PC-3 (cell line): ENCODE measurements around the gene ZNF530. TPM values are rescaled to one million over a fixed set of nuclear protein-coding genes. Genes with fewer than 3 reads are reported as not detected.

Experiments
- ATAC-seq: fragments of 200-7000 bp; cut with Tn5 transposase; 2 replicates; pipeline ENCODE4 v1.9.1; 2020; ENCODE audit warnings: mild to moderate bottlenecking, moderate library complexity
- BruUV-seq: library from RNA; stranded (reverse); fragments of 400-500 nt; replicated peaks from 2 replicates; lab custom pipeline; 2021; lab: Mats Ljungman, UMichigan
- CTCF ChIA-PET: fragments of 300-600 bp; sonication (Branson Sonifier 250); formaldehyde crosslinking; loops from one replicate; lab custom pipeline; 2022; ENCODE audit warnings: antibody characterized with exemption; lab: Charles Lee
- POLR2A ChIA-PET: fragments of 300-600 bp; sonication (Branson Sonifier 250); formaldehyde crosslinking; loops from one replicate; lab custom pipeline; 2022; ENCODE audit warnings: antibody characterized with exemption; ENCODE audit not compliant: unreplicated experiment; lab: Charles Lee
- DNase-seq: peaks from one replicate; pipeline ENCODE4 v3.0.0-alpha.2; 2015
- H2AFZ ChIP-seq: fragments of 300-600 bp; sonication (generic); 2 replicates; pipeline ENCODE4 v1.6.0; 2016; ENCODE audit warnings: antibody characterized with exemption, low read length
- H3F3A ChIP-seq: fragments of 300-600 bp; sonication (generic); one replicate; pipeline ENCODE4 v1.6.0; 2017; ENCODE audit warnings: antibody characterized with exemption, low read length, control low read depth, mild to moderate bottlenecking; ENCODE audit not compliant: unreplicated experiment
- H3K27ac ChIP-seq: fragments of 300-600 bp; sonication (generic); 2 replicates; pipeline ENCODE4 v1.5.1; 2016; ENCODE audit warnings: mild to moderate bottlenecking, low read length
- H3K27me3 ChIP-seq: fragments of 300-600 bp; sonication (generic); 2 replicates; pipeline ENCODE4 v1.6.1; 2016; ENCODE audit warnings: low read length, mixed read lengths
- H3K36me3 ChIP-seq: fragments of 300-600 bp; sonication (generic); 2 replicates; pipeline ENCODE4 v1.6.1; 2016; ENCODE audit warnings: low read depth, mixed run types, low read length, mixed read lengths
- H3K4me1 ChIP-seq: fragments of 300-600 bp; sonication (generic); 2 replicates; pipeline ENCODE4 v1.5.1; 2016; ENCODE audit warnings: low read length; ENCODE audit not compliant: insufficient read depth
- H3K4me2 ChIP-seq: fragments of 300-600 bp; sonication (generic); 2 replicates; pipeline ENCODE4 v1.6.0; 2016; ENCODE audit warnings: low read length
- H3K4me3 ChIP-seq: fragments of 300-600 bp; sonication (generic); 2 replicates; pipeline ENCODE4 v1.5.1; 2016; ENCODE audit warnings: mild to moderate bottlenecking, low read length, mixed read lengths
- H3K79me2 ChIP-seq: fragments of 300-600 bp; sonication (generic); 2 replicates; pipeline ENCODE4 v1.6.1; 2017; ENCODE audit warnings: low read length, mixed read lengths
- H3K9ac ChIP-seq: fragments of 300-600 bp; sonication (generic); 2 replicates; pipeline ENCODE4 v1.6.0; 2016; ENCODE audit warnings: mild to moderate bottlenecking, low read length
- H3K9me2 ChIP-seq: fragments of 300-600 bp; sonication (generic); replicated peaks from 2 replicates; pipeline ENCODE4 v1.6.1; 2016; ENCODE audit warnings: mixed run types, low read length, mixed read lengths
- H3K9me3 ChIP-seq: fragments of 300-600 bp; sonication (generic); 2 replicates; pipeline ENCODE4 v1.6.1; 2016; ENCODE audit warnings: low read length, mixed read lengths
- H4K20me1 ChIP-seq: fragments of 300-600 bp; sonication (generic); 2 replicates; pipeline ENCODE4 v1.6.1; 2016; ENCODE audit warnings: low read length, mixed read lengths
- EZH2 ChIP-seq: fragments of 300-600 bp; sonication (generic); IDR thresholded peaks from one replicate; pipeline ENCODE4 v1.6.1; 2017; ENCODE audit warnings: antibody characterized with exemption, mild to moderate bottlenecking, low read length; ENCODE audit not compliant: unreplicated experiment
- EZH2phosphoT487 ChIP-seq: fragments of 300-600 bp; sonication (generic); IDR thresholded peaks from 2 replicates; pipeline ENCODE4 v1.6.1; 2018; ENCODE audit warnings: mild to moderate bottlenecking, antibody characterized with exemption, low read length, borderline replicate concordance
- intact Hi-C: fragments of 100-400 bp; cut with micrococcal nuclease; formaldehyde crosslinking; loops from 2 replicates; pipeline ENCODE4 v1.9.0; 2023
- total RNA-seq: library from RNA; depleted of rRNA; stranded (reverse); fragments of >200 nt; gene quantifications from 2 replicates; pipeline ENCODE4 v1.2.3, GENCODE V29; 2014
- TF ChIP-seq, protein P1 (sequence below): fragments of 300-600 bp; sonication (generic); conservative IDR thresholded peaks from 2 replicates; pipeline ENCODE4 v1.5.1; 2017; ENCODE audit warnings: antibody characterized with exemption, low read depth, mild to moderate bottlenecking, low read length

The ZNF530 gene
- total RNA-seq, 1 experiment from 2014 or later, result 15.0 TPM

DNA sequence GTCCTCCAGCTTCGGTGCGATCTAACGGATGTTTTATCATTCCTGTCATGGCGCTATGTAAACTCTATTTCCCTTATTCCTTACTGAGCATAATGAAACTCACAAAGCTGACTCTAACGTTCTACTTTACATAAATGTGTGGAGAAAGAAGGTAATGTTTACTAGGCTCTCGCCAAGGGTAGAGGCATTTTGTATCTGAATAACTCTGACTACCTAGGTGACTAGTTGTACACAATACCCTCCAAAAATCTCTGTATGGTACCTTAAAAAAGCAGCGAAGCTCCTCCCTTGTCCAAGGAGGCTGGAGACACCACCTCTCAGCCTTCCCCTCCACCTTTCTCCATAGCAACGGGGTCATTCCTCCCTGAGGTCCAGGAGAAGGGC, 316 bp upstream of the ZNF530 start:
- TF ChIP-seq, protein P1, sequence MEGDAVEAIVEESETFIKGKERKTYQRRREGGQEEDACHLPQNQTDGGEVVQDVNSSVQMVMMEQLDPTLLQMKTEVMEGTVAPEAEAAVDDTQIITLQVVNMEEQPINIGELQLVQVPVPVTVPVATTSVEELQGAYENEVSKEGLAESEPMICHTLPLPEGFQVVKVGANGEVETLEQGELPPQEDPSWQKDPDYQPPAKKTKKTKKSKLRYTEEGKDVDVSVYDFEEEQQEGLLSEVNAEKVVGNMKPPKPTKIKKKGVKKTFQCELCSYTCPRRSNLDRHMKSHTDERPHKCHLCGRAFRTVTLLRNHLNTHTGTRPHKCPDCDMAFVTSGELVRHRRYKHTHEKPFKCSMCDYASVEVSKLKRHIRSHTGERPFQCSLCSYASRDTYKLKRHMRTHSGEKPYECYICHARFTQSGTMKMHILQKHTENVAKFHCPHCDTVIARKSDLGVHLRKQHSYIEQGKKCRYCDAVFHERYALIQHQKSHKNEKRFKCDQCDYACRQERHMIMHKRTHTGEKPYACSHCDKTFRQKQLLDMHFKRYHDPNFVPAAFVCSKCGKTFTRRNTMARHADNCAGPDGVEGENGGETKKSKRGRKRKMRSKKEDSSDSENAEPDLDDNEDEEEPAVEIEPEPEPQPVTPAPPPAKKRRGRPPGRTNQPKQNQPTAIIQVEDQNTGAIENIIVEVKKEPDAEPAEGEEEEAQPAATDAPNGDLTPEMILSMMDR, result no peak
- TF ChIP-seq EZH2phosphoT487 (no peak), EZH2 (no peak)

DNA sequence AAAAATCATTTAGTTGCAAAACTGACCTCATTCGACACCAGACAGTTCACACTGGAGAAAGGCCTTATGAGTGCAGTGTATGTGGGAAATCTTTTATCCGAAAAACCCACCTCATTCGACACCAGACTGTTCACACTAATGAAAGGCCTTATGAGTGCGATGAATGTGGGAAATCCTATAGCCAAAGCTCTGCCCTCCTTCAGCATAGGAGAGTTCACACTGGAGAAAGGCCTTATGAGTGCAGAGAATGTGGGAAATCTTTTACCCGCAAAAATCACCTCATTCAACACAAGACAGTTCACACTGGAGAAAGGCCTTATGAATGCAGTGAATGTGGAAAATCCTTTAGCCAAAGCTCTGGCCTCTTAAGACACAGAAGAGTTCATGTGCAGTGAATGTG, 7.2 kb downstream of the ZNF530 start:
- no peak for TF ChIP-seq EZH2phosphoT487
- no peak for TF ChIP-seq EZH2
- TF ChIP-seq, protein P1, result no peak
- Histone ChIP-seq H4K20me1 (no peaks in the 10 kb centered on the region), H3K36me3 (peaks cover 66% of the 10 kb centered on the region), H3K27ac (no peak overlapping the region), H3K79me2 (peaks cover 1% of the 10 kb centered on the region; the same call in 1 of the 2 replicates), H3F3A (no peaks in the 10 kb centered on the region), H3K9me3 (peaks cover 49% of the 10 kb centered on the region), H3K4me2 (no peak overlapping the region), H3K4me1 (no peaks in the 10 kb centered on the region), H3K9ac (no peak overlapping the region), H3K9me2 (no peaks in the 10 kb centered on the region), H2AFZ (no peak overlapping the region), H3K27me3 (no peaks in the 10 kb centered on the region), H3K4me3 (no peak overlapping the region; the same call in 1 of the 2 replicates)
- intact Hi-C loops, result no loop called here
- ChIA-PET CTCF (no interaction called here), POLR2A (no interaction called here)
- DNase-seq, result no peak
- no peak for ATAC-seq
- no TSS peak for BruUV-seq

More for the DNA sequence above, 316 bp upstream of the ZNF530 start:
- Histone ChIP-seq H3K9me3 (peaks cover 29% of the 10 kb centered on the region), H3K4me3 (peak overlapping the region; percentile 84), H3K79me2 (peaks cover 19% of the 10 kb centered on the region), H3K27ac (no peak overlapping the region), H3F3A (no peaks in the 10 kb centered on the region), H3K36me3 (peaks cover 31% of the 10 kb centered on the region), H4K20me1 (no peaks in the 10 kb centered on the region), H3K27me3 (no peaks in the 10 kb centered on the region), H3K4me1 (peaks cover 7% of the 10 kb centered on the region; the same call in 1 of the 2 replicates), H3K9ac (no peak overlapping the region), H3K4me2 (peak overlapping the region; percentile 84), H2AFZ (peak overlapping the region; percentile 85), H3K9me2 (no peaks in the 10 kb centered on the region)
- intact Hi-C loops, result loop anchor here (1.0 kb wide), 1 partner anchor 20 kb away; no protein-coding TSS in a partner anchor
- ChIA-PET CTCF (no interaction called here), POLR2A (no interaction called here)
- DNase-seq (no peak), ATAC-seq (no peak; the same call in 1 of the 2 replicates)
- BruUV-seq, result no TSS peak

DNA sequence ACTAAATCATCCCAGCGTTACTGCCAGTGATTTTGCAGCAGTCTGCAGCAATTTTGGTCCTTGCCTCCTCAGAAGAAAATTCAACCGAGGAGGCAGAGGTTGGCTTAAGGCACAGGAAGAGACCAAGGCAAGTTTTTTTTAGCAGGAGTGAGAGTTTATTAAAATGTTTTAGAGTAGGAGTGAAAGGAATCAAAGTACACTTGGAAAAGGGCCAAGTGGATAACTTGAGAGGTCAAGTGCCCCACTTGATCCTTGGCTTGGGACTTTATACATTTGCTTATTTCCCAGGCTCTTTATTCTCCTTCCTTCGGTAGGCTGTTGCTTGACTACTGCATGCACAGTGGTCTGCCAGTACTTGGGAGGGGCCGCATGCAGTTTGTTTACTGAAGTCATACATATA, 11.4 kb downstream of the ZNF530 start:
- H3K9ac ChIP-seq, result no peak overlapping the region
- no peaks in the 10 kb centered on the region for H4K20me1 ChIP-seq
- H3K4me3 ChIP-seq, result no peak overlapping the region
- CTCF ChIA-PET, result no interaction called here
- peaks cover 37% of the 10 kb centered on the region for H3K9me3 ChIP-seq
- peaks cover 20% of the 10 kb centered on the region for H3K79me2 ChIP-seq
- no peak overlapping the region for H3K4me2 ChIP-seq
- no peaks in the 10 kb centered on the region for H3F3A ChIP-seq
- no peaks in the 10 kb centered on the region for H3K4me1 ChIP-seq
- TF ChIP-seq EZH2phosphoT487, result no peak
- no peak for TF ChIP-seq EZH2
- TF ChIP-seq, protein P1, result no peak
- no peaks in the 10 kb centered on the region for H3K9me2 ChIP-seq
- ATAC-seq (no peak), DNase-seq (no peak)
- BruUV-seq, result no TSS peak
- peaks cover 44% of the 10 kb centered on the region for H3K36me3 ChIP-seq
- no peak overlapping the region for H3K27ac ChIP-seq
- H3K27me3 ChIP-seq, result no peaks in the 10 kb centered on the region
- POLR2A ChIA-PET, result no interaction called here
- intact Hi-C loops, result no loop called here
- no peak overlapping the region for H2AFZ ChIP-seq
